ENCODE results near the gene AMDHD2.

- no peak for TF ChIP-seq EZH2phosphoT487 (IDR thresholded peaks at IDR 0.05; ENCODE audit: unreplicated experiment)
- TF ChIP-seq CTCF (conservative IDR thresholded peaks at IDR 0.05; ENCODE audit: low read depth in 2 of 2), result no peak
- no peak for TF ChIP-seq JUNB (IDR thresholded peaks at IDR 0.05; ENCODE audit: unreplicated experiment)
- TF ChIP-seq POLR2AphosphoS5 (IDR thresholded peaks at IDR 0.05; ENCODE audit: low read depth), result no peak
- TF ChIP-seq REST (IDR thresholded peaks at IDR 0.05; ENCODE audit: unreplicated experiment), result no peak
Observed at GRCh38 chr16:2523801-2524231, 3.6 kb downstream of the AMDHD2 start.

Data from GM23338 (cell line).